NCI-H2107 (cell line): ENCODE data around the gene RNF186.
"Not testable (repeated sequence)": the region's sequence is repeated elsewhere in the genome, so short reads cannot be mapped to it uniquely, and the experiment has no call there.

Experiments
- DNase-seq: peaks from one replicate; lab custom pipeline; 2025; lab: John Stamatoyannopoulos, UW

The RNF186 gene

GRCh38 chr1:19814681-19815503 lies at the start of gene RNF186:
Gene RNF186, minus strand, starts transcription at chr1:19815283. Its CDS starts 182 bp downstream, at chr1:19815101.
- DNase-seq = no peak

- no peak for DNase-seq
Measured at GRCh38 chr1:19864570-19865160, 49.6 kb upstream of the RNF186 start.

- DNase-seq = no peak
Measured at GRCh38 chr1:19862944-19863343, 47.9 kb upstream of the RNF186 start.

DNA sequence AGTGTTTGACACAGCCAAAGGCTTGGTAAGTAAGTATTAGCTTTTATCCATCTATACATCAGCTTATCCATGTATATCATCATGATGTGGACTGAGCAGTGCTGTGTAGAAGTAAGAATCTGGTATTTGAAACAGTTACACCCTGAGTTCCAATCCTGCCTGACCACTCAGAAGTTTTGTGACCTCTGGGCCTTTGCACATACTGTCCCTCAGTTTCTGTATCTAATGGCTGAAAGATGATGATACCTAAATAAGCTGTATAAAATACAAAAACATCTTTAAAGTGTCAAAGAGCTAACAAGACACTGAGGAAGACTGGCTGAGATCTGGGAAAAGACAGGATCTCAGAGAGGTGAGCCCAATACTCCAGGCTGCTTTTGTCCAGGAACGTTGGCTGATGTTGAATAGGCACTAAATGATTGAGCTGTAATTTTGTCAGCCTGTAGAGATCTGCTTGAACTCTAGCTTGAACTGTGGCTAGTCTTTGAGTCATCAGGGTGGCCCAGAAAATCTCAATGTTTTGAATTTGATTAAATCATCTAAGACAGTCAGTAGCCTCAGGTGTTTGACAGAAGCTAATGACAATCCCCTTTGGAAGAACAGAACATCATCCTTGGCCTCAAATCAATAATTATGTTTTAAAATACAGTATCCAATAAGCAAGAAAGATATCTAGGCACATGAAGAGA lies 46.9 kb upstream of the RNF186 start:
- DNase-seq = no peak

GRCh38 chr1:19861034-19861433 lies 46.0 kb upstream of the RNF186 start:
- DNase-seq = no peak

GRCh38 chr1:19860418-19860817 lies 45.3 kb upstream of the RNF186 start:
- no peak for DNase-seq

DNA sequence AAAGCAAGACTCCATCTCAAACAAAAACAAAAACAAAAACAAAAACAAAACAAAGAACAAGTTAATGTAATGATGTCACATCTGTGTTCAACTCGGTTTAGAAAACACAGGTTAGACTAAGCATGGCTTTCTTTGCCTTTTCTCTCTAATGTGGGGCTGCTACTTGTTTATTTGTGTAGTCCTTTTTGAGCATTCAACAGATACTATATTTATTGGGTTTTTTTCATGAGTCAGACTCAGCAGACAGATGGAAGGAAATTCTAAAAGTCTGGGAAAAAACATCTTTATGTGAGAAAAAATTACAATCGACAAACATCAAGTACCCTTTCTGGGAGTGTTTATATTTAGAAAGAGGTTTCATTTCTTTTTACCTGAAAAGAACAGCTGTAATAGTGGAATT lies 44.8 kb upstream of the RNF186 start:
- no peak for DNase-seq

DNA sequence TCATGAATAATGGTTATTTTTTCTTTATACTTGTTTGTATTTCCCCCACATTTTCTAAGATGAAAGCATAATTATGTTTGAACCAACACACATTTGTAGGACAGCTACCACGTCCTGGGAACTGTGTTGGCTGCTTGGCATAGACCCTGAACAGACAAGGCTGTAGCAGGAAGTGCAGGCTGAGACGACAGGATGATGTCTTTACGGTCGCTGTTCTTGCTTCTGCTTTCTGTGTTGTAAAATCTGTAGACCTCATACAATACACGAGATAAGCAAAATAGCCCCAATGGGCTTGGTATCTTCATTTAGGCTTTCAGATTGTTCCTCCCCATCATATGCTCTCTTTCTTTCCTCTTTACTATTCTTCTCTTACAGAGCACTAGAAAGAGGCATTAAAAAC lies 43.8 kb upstream of the RNF186 start:
- no peak for DNase-seq

GRCh38 chr1:19854866-19855265 lies 39.8 kb upstream of the RNF186 start:
- DNase-seq = no peak

DNA sequence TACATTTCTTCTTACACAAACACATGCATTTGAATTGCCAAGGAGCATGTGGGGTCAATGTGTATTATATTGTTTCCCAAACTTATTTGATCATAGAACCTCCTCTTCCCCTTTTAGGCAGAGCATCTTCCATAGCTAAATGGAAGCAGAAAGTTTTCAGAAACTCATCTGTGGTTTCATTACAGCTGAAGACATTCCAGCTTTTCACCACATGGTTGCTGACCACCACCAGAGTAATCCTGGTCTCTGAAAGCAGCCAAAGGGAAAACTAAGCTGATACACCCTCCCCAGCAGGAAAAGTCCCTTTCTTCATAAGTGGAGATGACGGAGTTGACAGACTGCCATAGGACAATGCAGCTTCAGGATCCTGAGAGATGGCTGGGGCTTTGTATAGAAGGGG lies 37.0 kb upstream of the RNF186 start:
- DNase-seq = no peak

GRCh38 chr1:19850214-19850613 lies 35.1 kb upstream of the RNF186 start:
- DNase-seq = no peak

DNA sequence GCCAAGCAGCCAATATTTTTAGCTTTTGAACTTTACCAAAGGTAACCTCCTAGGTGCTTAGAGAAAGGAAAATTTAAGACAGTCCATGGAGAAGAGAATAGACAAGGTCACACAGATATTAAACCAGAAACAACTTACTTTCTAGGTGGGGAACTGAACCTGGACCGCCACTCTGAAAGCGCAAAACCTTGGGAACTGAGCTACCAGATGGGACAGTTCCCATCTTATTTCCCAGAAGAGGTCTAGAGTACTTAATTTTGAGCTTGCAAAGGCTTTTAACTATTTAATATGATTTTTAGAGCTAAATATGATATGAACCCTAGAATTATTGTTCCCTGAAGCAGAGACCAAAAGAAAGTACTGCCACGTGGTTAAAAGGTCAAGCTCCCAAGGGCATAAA lies 34.2 kb upstream of the RNF186 start:
- DNase-seq = not testable (repeated sequence)

- DNase-seq = not testable (repeated sequence)
Measured at GRCh38 chr1:19847334-19847733, 32.3 kb upstream of the RNF186 start.

GRCh38 chr1:19846338-19846737 lies 31.3 kb upstream of the RNF186 start:
- no peak for DNase-seq

GRCh38 chr1:19845555-19845954 lies 30.5 kb upstream of the RNF186 start:
- no peak for DNase-seq

DNA sequence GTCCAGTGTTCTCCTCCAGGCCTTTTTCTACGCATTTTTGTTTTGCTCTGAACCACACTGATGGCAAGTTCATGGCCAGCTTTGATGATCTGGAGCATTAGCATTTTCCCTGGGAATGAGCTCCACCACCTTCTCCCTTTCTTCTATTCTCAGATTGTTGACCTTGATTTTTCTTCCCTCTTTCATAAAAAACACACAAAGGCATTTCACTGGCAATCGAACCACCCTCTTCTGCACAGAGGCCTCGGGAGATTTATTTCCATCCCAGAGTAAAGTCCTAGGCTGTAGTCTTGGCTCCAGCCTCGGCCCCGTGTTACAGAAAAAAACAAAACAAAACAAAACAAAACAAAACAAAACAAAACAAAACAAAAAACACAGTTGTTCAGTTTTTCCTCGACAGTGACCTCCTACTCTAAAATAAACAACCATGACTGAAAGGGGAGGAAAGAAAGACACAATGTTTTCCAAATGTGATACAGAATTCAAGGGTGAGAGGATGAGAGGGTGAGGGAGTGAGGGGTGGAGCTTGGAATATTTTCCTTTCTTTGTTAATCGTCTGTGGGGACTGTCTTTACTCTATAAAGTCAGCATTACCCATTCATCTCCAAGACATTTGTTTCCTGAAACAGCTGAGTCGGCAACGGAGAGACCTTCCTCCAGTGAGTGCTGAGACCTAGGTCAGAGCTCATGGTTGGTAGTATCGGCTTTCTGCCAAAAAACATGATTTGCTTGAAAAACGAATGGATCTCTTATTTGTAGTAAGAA lies 29.8 kb upstream of the RNF186 start:
- no peak for DNase-seq

- DNase-seq = no peak
Measured at GRCh38 chr1:19840228-19840627, 25.1 kb upstream of the RNF186 start.

GRCh38 chr1:19837866-19838265 lies 22.8 kb upstream of the RNF186 start:
- DNase-seq = no peak

- no peak for DNase-seq
Measured at GRCh38 chr1:19835578-19835977, 20.5 kb upstream of the RNF186 start.

GRCh38 chr1:19831441-19831840 lies 16.4 kb upstream of the RNF186 start:
- DNase-seq = no peak

GRCh38 chr1:19828546-19828945 lies 13.5 kb upstream of the RNF186 start:
- no peak for DNase-seq

DNA sequence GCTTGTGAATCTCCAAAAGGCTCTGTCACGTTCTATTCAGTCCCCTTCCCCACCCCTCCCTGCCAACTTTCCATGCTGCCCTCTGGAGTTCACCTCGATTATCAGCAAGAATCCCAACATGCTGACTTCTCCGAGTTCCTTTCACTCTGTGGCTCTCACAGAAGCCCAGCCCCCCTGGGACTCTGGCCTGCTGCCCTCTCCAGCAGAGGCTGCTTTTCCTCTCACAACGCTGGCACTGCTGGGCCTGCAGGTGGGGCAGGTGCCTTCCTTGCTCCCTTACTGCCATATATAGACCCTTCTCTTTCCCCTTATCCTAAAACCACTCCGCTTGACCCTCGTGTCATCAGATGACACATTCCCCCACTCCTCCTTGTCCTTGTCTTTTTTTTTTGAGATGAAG lies 10.2 kb upstream of the RNF186 start:
- no peak for DNase-seq
